BJ (cell line): Measurements from ENCODE around the gene PCNT. TPM values are rescaled to one million over a fixed set of nuclear protein-coding genes. Genes with fewer than 3 reads are reported as not detected.
"Not testable (repeated sequence)": the region's sequence is repeated elsewhere in the genome, so short reads cannot be mapped to it uniquely, and the experiment has no call there.

ENCODE experiments used
- CTCF ChIA-PET: fragments of 350-600 bp; formaldehyde crosslinking; extraction: SDS; loops from one replicate; lab custom pipeline; 2021; ENCODE audit warnings: antibody characterized with exemption, inconsistent platforms; lab: Yijun Ruan, JAX
- POLR2A ChIA-PET: fragments of 300-600 bp; sonication (Branson Sonifier 250); formaldehyde crosslinking; extraction: SDS; loops from one replicate; lab custom pipeline; 2021; ENCODE audit warnings: antibody characterized with exemption; lab: Charles Lee
- DNase-seq: peaks from one replicate; pipeline ENCODE4 v3.0.0-alpha.2; 2011; ENCODE audit warnings: low read depth
- H3K27me3 ChIP-seq: 2 replicates; pipeline ENCODE4 v1.6.0; 2011; ENCODE audit warnings: low read length; ENCODE audit not compliant: control insufficient read depth, insufficient read depth
- H3K36me3 ChIP-seq: 2 replicates; pipeline ENCODE4 v1.5.1; 2011; ENCODE audit warnings: low read length; ENCODE audit not compliant: control insufficient read depth, insufficient read depth
- H3K4me3 ChIP-seq: 2 replicates; pipeline ENCODE4 v1.5.1; 2011; ENCODE audit warnings: low read depth, mild to moderate bottlenecking, control low read depth, low read length
- polyA plus RNA-seq: library from polyadenylated mRNA; depleted of rRNA; stranded (reverse); fragments of >200 nt; gene quantifications from 2 replicates; pipeline ENCODE4 v1.2.3, GENCODE V29; 2011
- TF ChIP-seq, protein P1 (sequence below): IDR thresholded peaks from 2 replicates; pipeline ENCODE4 v1.5.1; 2011; ENCODE audit warnings: low read depth, mild to moderate bottlenecking, control low read depth, inconsistent platforms, low read length, moderate library complexity; ENCODE audit not compliant: insufficient read depth

PCNT gene
- polyA plus RNA-seq, 1 experiment, result 11.0 TPM

DNA sequence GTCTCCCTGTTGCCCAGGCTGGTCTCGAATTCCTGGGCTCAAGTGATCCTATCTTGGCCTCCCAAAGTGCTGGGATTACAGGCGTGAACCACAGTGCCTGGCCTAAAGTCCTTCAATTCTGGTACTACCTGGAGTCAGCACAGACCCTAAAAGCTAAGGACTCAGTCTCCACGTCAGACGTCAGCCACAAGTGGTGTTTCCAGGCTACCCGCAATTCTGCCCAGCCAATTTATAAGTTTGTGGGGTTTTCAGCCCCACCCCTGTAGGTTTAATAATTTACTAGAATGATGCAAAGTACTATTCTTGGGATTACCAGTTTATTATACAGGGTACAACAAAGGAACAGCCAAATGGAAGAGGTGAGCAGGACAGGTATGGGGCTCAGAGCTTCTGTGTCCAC is 124.2 kb downstream of the PCNT start:
- Histone ChIP-seq H3K27me3 (no peaks in the 10 kb centered on the region), H3K4me3 (no peak overlapping the region), H3K36me3 (peaks cover 4% of the 10 kb centered on the region)
- TF ChIP-seq, protein P1, sequence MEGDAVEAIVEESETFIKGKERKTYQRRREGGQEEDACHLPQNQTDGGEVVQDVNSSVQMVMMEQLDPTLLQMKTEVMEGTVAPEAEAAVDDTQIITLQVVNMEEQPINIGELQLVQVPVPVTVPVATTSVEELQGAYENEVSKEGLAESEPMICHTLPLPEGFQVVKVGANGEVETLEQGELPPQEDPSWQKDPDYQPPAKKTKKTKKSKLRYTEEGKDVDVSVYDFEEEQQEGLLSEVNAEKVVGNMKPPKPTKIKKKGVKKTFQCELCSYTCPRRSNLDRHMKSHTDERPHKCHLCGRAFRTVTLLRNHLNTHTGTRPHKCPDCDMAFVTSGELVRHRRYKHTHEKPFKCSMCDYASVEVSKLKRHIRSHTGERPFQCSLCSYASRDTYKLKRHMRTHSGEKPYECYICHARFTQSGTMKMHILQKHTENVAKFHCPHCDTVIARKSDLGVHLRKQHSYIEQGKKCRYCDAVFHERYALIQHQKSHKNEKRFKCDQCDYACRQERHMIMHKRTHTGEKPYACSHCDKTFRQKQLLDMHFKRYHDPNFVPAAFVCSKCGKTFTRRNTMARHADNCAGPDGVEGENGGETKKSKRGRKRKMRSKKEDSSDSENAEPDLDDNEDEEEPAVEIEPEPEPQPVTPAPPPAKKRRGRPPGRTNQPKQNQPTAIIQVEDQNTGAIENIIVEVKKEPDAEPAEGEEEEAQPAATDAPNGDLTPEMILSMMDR, result no peak
- CTCF ChIA-PET, result interaction anchor here (0.6 kb wide), 1 partner anchor 163 kb away, joined by 3 read pairs; the partner anchor contains the start of gene MCM3AP
- POLR2A ChIA-PET, result no interaction called here
- no peak for DNase-seq

DNA sequence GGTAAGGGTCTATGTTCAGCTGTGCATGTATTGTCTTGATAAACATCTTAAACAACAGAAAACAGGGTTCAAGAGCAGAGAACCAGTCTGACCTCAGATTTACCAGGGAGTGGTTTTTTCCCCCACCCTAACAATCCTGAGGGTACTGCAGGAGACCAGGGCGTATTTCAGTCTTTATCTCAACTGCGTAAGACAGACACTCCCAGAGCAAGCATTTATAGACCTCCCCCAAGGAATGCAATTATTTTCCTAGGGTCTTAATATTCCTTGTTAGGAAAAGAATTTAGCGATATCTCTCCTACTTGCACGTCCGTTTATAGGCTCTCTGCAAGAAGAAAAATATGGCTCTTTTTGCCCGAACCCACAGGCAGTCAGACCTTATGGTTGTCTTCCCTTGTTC is 124.9 kb downstream of the PCNT start:
- CTCF ChIA-PET, H3K4me3 ChIP-seq, H3K27me3 ChIP-seq, DNase-seq, H3K36me3 ChIP-seq, POLR2A ChIA-PET: not testable (repeated sequence)

DNA sequence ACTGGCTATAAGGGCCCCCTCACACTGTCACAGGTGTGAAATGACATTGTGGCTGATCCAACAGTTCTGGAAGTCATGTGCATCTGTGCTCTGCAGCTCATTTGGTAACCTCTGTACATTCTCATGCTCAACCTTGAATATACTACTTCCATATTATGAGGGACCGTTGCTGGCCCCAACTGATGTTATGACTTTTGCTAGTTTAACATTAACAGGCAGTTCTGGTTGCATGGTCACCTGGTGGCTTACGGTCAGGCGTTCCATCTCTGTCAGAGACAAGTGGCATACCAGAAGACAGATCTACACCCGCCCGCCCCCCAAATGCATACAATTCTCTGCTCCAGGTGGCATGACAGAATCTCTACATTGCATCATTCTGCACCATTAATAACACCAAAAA is 128.8 kb downstream of the PCNT start:
- no peaks in the 10 kb centered on the region for H3K36me3 ChIP-seq
- POLR2A ChIA-PET, result no interaction called here
- no peak overlapping the region for H3K4me3 ChIP-seq
- TF ChIP-seq, protein P1, result no peak
- H3K27me3 ChIP-seq, result no peaks in the 10 kb centered on the region
- no peak for DNase-seq
- CTCF ChIA-PET, result no interaction called here

DNA sequence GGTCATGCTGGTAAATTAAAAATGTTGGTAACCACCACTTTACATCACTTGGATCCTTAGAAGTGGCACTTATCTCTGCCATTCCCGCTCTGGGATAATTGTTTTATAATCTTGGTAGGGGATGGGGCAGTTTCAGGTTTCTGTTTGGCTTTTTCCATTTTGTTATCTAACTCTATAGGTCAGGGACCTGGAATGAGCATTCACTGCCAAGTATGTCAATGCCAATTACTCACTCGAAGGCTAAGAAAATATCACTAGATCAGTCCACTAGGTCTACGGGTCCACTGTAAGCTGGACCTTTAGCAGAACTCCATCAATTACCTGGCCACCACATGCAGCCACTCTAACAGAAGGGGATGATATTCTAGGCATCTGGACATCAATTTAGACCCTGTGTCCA is 130.2 kb downstream of the PCNT start:
- no peaks in the 10 kb centered on the region for H3K36me3 ChIP-seq
- DNase-seq, result no peak
- H3K4me3 ChIP-seq, result no peak overlapping the region
- no peaks in the 10 kb centered on the region for H3K27me3 ChIP-seq
- CTCF ChIA-PET, result no interaction called here
- TF ChIP-seq, protein P1, result no peak
- POLR2A ChIA-PET, result interaction anchor here (0.6 kb wide), 1 partner anchor 66 kb away, joined by 15 read pairs; no protein-coding TSS in a partner anchor

DNA sequence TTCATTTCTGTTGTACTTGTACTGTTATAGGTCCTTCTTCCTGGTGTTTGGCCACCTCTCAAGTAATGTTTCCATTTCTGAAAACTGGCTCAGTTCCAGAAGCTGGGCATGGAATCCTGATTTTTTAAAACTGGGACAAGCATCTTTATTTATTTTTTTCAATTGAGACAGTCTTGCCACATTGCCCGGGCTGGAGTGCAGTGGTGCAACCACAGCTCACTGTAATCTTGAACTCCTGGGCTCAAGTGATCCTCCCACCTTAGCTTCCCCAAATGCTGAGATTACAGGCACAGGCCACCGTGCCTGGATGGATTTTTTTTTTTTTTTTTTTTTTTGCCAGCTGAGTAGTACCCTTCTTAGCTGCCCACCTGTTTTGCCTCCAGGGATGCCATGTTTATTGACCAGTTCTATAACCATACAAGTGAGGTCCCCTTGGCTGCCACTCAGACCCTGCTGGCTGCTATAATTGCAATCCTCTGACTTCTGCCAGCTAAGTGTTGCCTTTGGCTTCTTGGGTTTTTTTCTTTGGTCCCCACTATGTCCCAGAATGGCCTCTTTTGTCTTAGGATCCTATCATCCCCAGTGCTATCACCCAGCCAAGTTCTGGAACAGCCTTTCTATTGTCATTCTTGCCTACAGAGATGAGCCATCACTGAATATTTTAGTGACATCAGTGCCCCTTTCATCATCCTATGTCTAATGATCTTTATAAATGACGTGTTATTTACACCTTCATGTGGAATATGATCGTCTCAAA is 130.9 kb downstream of the PCNT start:
- Histone ChIP-seq H3K36me3 (no peaks in the 10 kb centered on the region), H3K4me3 (no peak overlapping the region), H3K27me3 (no peaks in the 10 kb centered on the region)
- CTCF ChIA-PET, result no interaction called here
- no peak for DNase-seq
- TF ChIP-seq, protein P1, result no peak
- POLR2A ChIA-PET, result interaction anchor here (0.6 kb wide), 1 partner anchor 65 kb away, joined by 15 read pairs; no protein-coding TSS in a partner anchor
